Thyroid gland (tissue), 4 donors: ENCODE data around the gene ADAM30. TPM values are rescaled to one million over a fixed set of nuclear protein-coding genes. Genes with fewer than 3 reads are reported as not detected.
"Not testable (repeated sequence)": the region's sequence is repeated elsewhere in the genome, so short reads cannot be mapped to it uniquely, and the experiment has no call there.

Experiments used
- DNase-seq, 2 donors: peaks; one replicate each; pipeline ENCODE4 v3.0.0-alpha.2; 2019
- H3K27ac ChIP-seq, 3 donors: fragments of 200-600 bp; sonication (generic); 1 replicate in 2 of 3; 2 replicates in 1 of 3; pipeline ENCODE4 v1.5.1; 2016 to 2019; ENCODE audit warnings: mild to moderate bottlenecking in 1 of 3, moderate library complexity in 1 of 3
- H3K27me3 ChIP-seq: fragments of 200-600 bp; sonication (generic); one replicate; pipeline ENCODE4 v1.5.1; 2019
- H3K36me3 ChIP-seq, 2 donors: fragments of 200-600 bp; sonication (generic); one replicate each; pipeline ENCODE4 v1.5.1; 2016 to 2019
- H3K4me1 ChIP-seq, 2 donors: fragments of 200-600 bp; sonication (generic); one replicate each; pipeline ENCODE4 v1.5.1; 2017 to 2019
- H3K4me3 ChIP-seq, 3 donors: fragments of 200-600 bp; sonication (generic); replicated peaks in 1 of 3; 1 replicate in 2 of 3; 2 replicates in 1 of 3; pipeline ENCODE4 v1.5.1; 2016; ENCODE audit warnings: mild to moderate bottlenecking in 1 of 3
- H3K9me3 ChIP-seq: fragments of 200-600 bp; sonication (generic); one replicate; pipeline ENCODE4 v1.5.1; 2017
- CTCF ChIP-seq, 6 experiments: fragments of 200-600 bp in 3 of 6; fragments of 450-650 bp in 3 of 6; sonication (generic) in 3 of 6; IDR thresholded peaks; one replicate each; pipeline ENCODE4 v1.5.1; 2016 to 2019; ENCODE audit warnings: antibody characterized with exemption in 6 of 6, mild to moderate bottlenecking in 2 of 6, inconsistent platforms in 1 of 6, moderate library complexity in 1 of 6
- POLR2A ChIP-seq, 2 donors: fragments of 450-650 bp; IDR thresholded peaks; one replicate each; pipeline ENCODE4 v1.6.1; 2017; ENCODE audit warnings: antibody characterized with exemption in 2 of 2, mild to moderate bottlenecking in 2 of 2, moderate library complexity in 1 of 2
- WGBS, 2 donors: methylation state at CpG; one replicate each; pipeline ENCODE4 v1.1.5; 2017; 5-methylcytosine and 5-hydroxymethylcytosine counted together
- intact Hi-C: fragments of 100-400 bp; cut with DNase I; formaldehyde crosslinking; loops from one replicate; pipeline ENCODE4 v1.15.1; 2023
- total RNA-seq, 4 donors: library from RNA; depleted of rRNA; stranded (reverse); fragments of >200 nt; gene quantifications; one replicate each; pipeline ENCODE4 v1.2.3, GENCODE V29; 2016

The ADAM30 gene
- total RNA-seq, 4 donors from 2014 or later: 0.13 TPM; not detected in 3

DNA sequence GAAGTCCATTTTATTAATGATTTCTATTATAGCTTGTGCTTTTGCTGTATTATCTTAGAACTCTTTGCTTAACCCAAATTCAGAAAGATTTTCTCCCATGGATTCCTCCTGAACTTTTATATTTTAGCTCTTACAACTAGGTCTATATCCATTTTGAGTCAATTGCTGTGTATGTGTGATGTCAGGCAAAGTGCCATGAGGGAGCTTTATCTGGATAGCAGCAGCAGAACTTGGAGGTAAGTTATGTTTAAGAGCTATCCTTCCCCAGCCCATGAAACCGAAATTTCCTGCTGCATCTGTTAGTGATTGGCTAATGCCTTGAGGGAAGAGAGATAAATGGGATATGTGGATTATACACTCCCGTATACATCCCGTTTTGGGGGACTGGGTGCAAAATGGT is 29.9 kb downstream of the ADAM30 start:
- H3K36me3 ChIP-seq: no peaks in the 10 kb centered on the region
- no peaks in the 10 kb centered on the region for H3K9me3 ChIP-seq
- H3K4me1 ChIP-seq: peaks cover 0 to 6% of the 10 kb centered on the region in 2 donors
- intact Hi-C loops: no loop called here
- no peak overlapping the region for H3K4me3 ChIP-seq
- no peaks in the 10 kb centered on the region for H3K27me3 ChIP-seq
- DNase-seq: no peak
- TF ChIP-seq POLR2A (IDR thresholded peaks at IDR 0.05): no peak
- TF ChIP-seq CTCF (IDR thresholded peaks at IDR 0.05): no peak
- H3K27ac ChIP-seq: no peak overlapping the region
- 75 to 79% methylated on average over 3 of the region's 3 CpGs for WGBS, 2 donors

GRCh38 chr1:119865627-119866026 is 30.7 kb downstream of the ADAM30 start:
- Histone ChIP-seq H3K4me1 (no peaks in the 10 kb centered on the region), H3K4me3 (no peak overlapping the region), H3K36me3 (no peaks in the 10 kb centered on the region), H3K9me3 (no peaks in the 10 kb centered on the region), H3K27me3 (no peaks in the 10 kb centered on the region), H3K27ac (no peak overlapping the region)
- intact Hi-C loops: no loop called here
- 75 to 80% methylated on average over 4 of the region's 4 CpGs for WGBS, 2 donors
- no peak for TF ChIP-seq CTCF (IDR thresholded peaks at IDR 0.05)
- no peak for DNase-seq

DNA sequence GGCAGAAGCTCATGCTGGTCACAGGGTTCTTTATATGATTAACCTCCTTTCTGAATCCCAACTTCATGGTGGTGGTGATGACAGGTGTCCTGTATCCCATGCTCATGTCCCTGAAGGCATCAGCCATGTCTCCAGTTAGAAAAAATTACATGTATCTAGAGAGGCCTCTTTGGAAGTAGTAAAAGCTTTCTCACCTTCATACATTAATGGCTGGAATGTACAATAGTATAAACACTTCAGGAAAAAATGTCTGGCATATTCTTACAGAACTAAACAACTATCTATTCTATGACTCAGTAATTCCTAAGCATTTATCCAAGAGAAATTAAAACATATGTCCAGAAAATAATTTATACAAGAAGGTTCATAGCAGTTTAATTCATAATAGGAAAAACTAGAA is 34.0 kb downstream of the ADAM30 start:
- Histone ChIP-seq H3K4me3 (no peak overlapping the region), H3K9me3 (no peaks in the 10 kb centered on the region), H3K27ac (no peak overlapping the region), H3K36me3 (no peaks in the 10 kb centered on the region), H3K4me1 (no peaks in the 10 kb centered on the region), H3K27me3 (no peaks in the 10 kb centered on the region)
- no peak for DNase-seq
- intact Hi-C loops: no loop called here
- TF ChIP-seq POLR2A (IDR thresholded peaks at IDR 0.05) (no peak), CTCF (IDR thresholded peaks at IDR 0.05) (no peak)

DNA sequence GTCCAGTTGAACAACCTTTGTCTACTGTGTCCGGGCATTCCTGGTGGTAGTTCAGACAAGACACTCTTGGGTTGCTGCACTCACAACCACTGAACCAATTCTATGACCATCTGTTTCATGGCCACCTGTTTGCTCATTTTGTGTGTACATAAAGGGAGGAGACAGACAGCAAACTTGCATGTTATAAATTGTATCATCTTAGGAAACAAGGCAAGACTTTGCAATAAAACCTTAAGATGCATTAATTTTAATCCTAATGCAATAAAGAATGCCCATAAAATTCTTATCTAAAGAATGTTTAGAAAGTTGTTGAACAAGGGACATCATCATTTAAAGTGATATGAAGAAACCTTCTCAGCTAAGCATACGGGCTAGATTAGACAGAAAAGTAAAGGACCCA is 34.8 kb downstream of the ADAM30 start:
- TF ChIP-seq CTCF (IDR thresholded peaks at IDR 0.05) (no peak), POLR2A (IDR thresholded peaks at IDR 0.05) (no peak)
- intact Hi-C loops: no loop called here
- Histone ChIP-seq H3K27me3 (no peaks in the 10 kb centered on the region), H3K4me3 (no peak overlapping the region), H3K36me3 (no peaks in the 10 kb centered on the region), H3K4me1 (no peaks in the 10 kb centered on the region), H3K9me3 (no peaks in the 10 kb centered on the region), H3K27ac (no peak overlapping the region)
- WGBS, 2 donors: 86 to 94% methylated on average over 2 of the region's 2 CpGs
- no peak for DNase-seq

- intact Hi-C loops: no loop called here
- WGBS, 2 donors: 51 to 78% methylated on average over 4 of the region's 4 CpGs
- no peak for DNase-seq
- Histone ChIP-seq H3K9me3 (no peaks in the 10 kb centered on the region), H3K36me3 (no peaks in the 10 kb centered on the region), H3K4me1 (no peaks in the 10 kb centered on the region), H3K27ac (no peak overlapping the region), H3K27me3 (no peaks in the 10 kb centered on the region), H3K4me3 (no peak overlapping the region)
- no peak for TF ChIP-seq CTCF (IDR thresholded peaks at IDR 0.05)
- no peak for TF ChIP-seq POLR2A (IDR thresholded peaks at IDR 0.05)
Observed at GRCh38 chr1:119859647-119860046, 36.7 kb downstream of the ADAM30 start.

DNA sequence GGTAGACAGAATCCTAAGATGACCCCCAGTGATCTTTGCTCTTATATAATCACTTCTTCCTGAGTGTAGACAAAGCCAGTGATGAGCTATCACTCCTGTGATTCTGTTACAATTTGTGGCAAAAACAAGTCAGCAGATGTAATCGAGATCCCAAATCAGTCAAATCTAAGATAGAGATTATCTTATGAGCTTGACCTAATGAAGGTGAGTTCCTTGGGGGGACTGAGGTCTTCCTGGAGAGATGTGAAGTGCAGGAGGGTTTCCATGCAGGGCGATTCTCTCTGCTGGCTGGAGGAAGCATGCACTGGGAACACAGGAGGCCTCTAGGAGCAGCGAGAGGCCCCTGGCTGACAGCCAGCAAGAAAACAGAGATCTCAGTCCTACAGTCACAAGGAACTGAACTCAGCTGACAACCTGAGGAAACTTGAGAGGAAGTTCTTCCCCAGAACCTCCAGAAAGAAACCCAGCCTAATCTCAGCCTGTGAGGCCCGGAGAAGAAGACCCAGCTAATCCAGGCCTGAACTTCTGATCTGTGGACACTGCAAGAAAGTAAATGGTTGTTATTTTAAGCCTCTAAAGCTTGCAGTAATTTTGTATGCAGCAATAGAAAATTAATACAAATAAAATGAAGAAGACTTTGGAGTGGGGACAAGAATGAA is 37.6 kb downstream of the ADAM30 start:
- H3K27me3 ChIP-seq, H3K4me3 ChIP-seq, H3K4me1 ChIP-seq, H3K36me3 ChIP-seq, intact Hi-C loops, H3K27ac ChIP-seq, H3K9me3 ChIP-seq, DNase-seq: not testable (repeated sequence)
- 61 to 67% methylated on average over 4 of the region's 4 CpGs for WGBS, 2 donors
